ENCODE measurements around the gene IGF2BP3. TPM values are rescaled to one million over a fixed set of nuclear protein-coding genes. Genes with fewer than 3 reads are reported as not detected.

The IGF2BP3 gene
- total and polyA plus RNA-seq, 8 donors, result 1.8 to 63.2 (median 57.4) TPM

DNA sequence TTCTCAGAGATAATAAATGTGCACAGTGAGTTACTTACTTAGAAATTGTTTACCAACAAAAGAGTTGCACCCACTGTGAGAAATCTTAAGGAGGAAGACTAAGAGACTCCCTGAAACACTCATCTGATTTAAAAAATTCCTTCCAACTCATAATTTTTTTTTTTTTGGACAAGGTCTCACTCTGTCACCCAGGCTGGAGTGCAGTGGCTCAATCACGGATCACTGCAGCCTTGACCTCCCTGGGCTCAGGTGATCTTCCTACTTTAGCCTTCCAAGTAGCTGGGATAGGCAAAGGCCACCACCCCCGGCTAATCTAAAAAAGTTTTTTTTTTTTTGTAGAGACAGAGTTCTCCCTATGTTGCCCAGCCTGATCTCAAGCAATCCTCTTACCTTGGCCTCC, 135.2 kb downstream of the IGF2BP3 start:
- Histone ChIP-seq H3K27ac (peak overlapping the region; percentile 17 to 26), H3K9me3 (no peaks in the 10 kb centered on the region), H3K36me3 (no peaks in the 10 kb centered on the region), H3K4me1 (peaks cover 25 to 29% of the 10 kb centered on the region in 2 donors), H3K27me3 (no peaks in the 10 kb centered on the region), H3K4me3 (no peak overlapping the region)
- no peak for TF ChIP-seq CTCF (IDR thresholded peaks at IDR 0.05)
- no peak for DNase-seq
- intact Hi-C loops (cut with DNase I), result no loop called here
- ATAC-seq, result peak; percentile 12

- Histone ChIP-seq H3K4me3 (no peak overlapping the region), H3K27me3 (no peaks in the 10 kb centered on the region), H3K36me3 (no peaks in the 10 kb centered on the region), H3K27ac (peak overlapping the region; percentile 49 to 57), H3K9me3 (no peaks in the 10 kb centered on the region), H3K4me1 (peaks cover 25 to 29% of the 10 kb centered on the region in 2 donors)
- no peak for TF ChIP-seq CTCF (IDR thresholded peaks at IDR 0.05)
- intact Hi-C loops (cut with DNase I), result no loop called here
- peak in 3 of 4 donors; percentile 41 to 65 (median 62) for DNase-seq
- peak; percentile 77 for ATAC-seq
Observed at GRCh38 chr7:23334482-23335056, 135.7 kb downstream of the IGF2BP3 start.

- ATAC-seq, result peak; percentile 32
- DNase-seq, result peak in 2 of 4 donors; percentile 12 to 59
- no peaks in the 10 kb centered on the region for H3K36me3 ChIP-seq
- intact Hi-C loops (cut with DNase I), result no loop called here
- H3K4me3 ChIP-seq, result no peak overlapping the region
- H3K4me1 ChIP-seq, result peaks cover 25 to 29% of the 10 kb centered on the region in 2 donors
- peak overlapping the region; percentile 49 to 57 for H3K27ac ChIP-seq
- no peak for TF ChIP-seq CTCF (IDR thresholded peaks at IDR 0.05)
- no peaks in the 10 kb centered on the region for H3K9me3 ChIP-seq
- no peaks in the 10 kb centered on the region for H3K27me3 ChIP-seq
Observed at GRCh38 chr7:23333671-23334246, 136.5 kb downstream of the IGF2BP3 start.

DNA sequence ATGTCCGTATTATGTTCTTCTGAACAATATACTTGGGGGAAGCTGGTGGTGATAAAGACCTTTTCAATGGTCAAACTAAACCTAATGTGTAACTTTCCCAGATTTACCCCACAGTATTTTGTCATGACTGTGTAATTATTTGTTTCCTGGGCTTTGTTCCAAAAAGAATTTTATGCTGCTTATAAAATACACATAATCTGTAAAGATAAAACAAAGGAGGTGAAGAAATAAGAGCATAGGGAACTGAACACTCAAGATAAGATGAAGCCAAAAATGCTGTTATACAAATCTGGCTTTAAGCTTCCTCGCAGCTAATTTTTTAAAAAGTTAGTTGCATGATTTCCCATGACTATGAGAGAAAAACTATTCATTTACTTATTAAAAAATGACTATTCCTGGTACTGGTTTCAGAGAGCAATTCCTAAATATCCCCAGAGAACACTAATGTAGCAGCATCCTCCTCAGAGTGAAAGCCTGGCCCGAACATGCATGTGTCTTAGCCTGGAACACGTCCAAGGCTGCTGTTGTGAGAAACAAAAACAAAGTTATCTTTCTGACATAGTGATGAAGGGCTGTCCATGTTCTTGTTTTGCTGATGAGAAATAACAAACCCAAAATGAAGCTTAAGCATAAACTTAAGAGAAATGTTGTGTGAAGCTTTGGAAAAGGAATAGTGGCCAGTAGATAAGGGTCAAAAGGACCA, 137.2 kb downstream of the IGF2BP3 start:
- intact Hi-C loops (cut with DNase I), result no loop called here
- no peaks in the 10 kb centered on the region for H3K9me3 ChIP-seq

More for the DNA sequence above, 137.2 kb downstream of the IGF2BP3 start:
- peak overlapping the region; percentile 49 to 57 for H3K27ac ChIP-seq
- H3K4me1 ChIP-seq, result peaks cover 25 to 29% of the 10 kb centered on the region in 2 donors
- H3K36me3 ChIP-seq, result no peaks in the 10 kb centered on the region
- TF ChIP-seq CTCF (IDR thresholded peaks at IDR 0.05), result no peak
- DNase-seq, result peak in 2 of 4 donors; percentile 89 to 93
- H3K4me3 ChIP-seq, result no peak overlapping the region
- peak; percentile 16 for ATAC-seq
- H3K27me3 ChIP-seq, result no peaks in the 10 kb centered on the region
